Measurements from ENCODE around the gene FECH. TPM values are rescaled to one million over a fixed set of nuclear protein-coding genes. Genes with fewer than 3 reads are reported as not detected.

The FECH gene
- polyA plus RNA-seq, 1 donor (not counting 4 experiments of a cell fraction or from before 2014, with no cell fraction given) = 29.2 TPM

DNA sequence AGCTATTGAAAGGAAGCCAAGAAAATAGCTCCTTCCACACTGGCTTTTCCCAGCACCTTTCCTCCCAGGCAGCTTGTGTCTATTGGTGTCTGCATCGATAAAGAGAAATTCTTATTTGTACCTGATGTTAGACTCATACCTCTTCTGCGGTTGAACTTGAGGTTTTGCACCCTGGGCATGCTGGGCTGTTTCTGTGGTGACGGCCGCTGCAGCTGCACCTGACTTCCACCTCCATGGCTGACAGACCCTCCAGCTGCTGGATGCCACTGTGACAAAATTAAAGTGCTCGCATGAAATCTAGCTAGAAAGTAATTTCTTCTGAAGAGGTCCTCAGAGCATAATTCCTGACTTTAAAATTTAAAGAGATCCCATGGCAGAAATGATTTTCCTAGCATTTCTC lies 6.6 kb downstream of the FECH start:
- Histone ChIP-seq H3K4me1 (ENCODE audit: control insufficient read depth, extremely low read depth, insufficient read depth, low read length) (no peaks in the 10 kb centered on the region), H3K4me2 (ENCODE audit: control insufficient read depth, extremely low read depth, insufficient read depth, low read depth, low read length) (no peak overlapping the region), H3K36me3 (ENCODE audit: control insufficient read depth in 2 of 2, extremely low read depth in 1 of 2, insufficient read depth in 2 of 2, low read length in 2 of 2) (peaks cover 0 to 8% of the 10 kb centered on the region in 2 experiments), H3K9ac (ENCODE audit: control insufficient read depth, extremely low read depth, insufficient read depth, low read length) (no peak overlapping the region), H3K9me3 (ENCODE audit: control insufficient read depth, low read depth, low read length) (no peaks in the 10 kb centered on the region), H3K79me2 (ENCODE audit: control insufficient read depth, insufficient read depth, low read length) (no peaks in the 10 kb centered on the region), H3K9me1 (ENCODE audit: control insufficient read depth, extremely low read depth, insufficient read depth, low read length) (no peaks in the 10 kb centered on the region), H3K27ac (ENCODE audit: control insufficient read depth, insufficient read depth, low read length) (no peak overlapping the region), H3K4me3 (ENCODE audit: control insufficient read depth in 2 of 3, extremely low read depth in 1 of 3, insufficient read depth in 2 of 3, low read depth in 1 of 3, low read length in 3 of 3) (no peak overlapping the region), H4K20me1 (ENCODE audit: control insufficient read depth, extremely low read depth, insufficient read depth, low read length) (no peaks in the 10 kb centered on the region), H2AFZ (ENCODE audit: control insufficient read depth, low read length) (no peak overlapping the region), H3K27me3 (ENCODE audit: control insufficient read depth, extremely low read depth, insufficient read depth, low read length) (no peaks in the 10 kb centered on the region)
- FAIRE-seq (no peak), DNase-seq (ENCODE audit: low read depth, low spot score) (no peak)
- dilution Hi-C loops (cut with MboI; ENCODE audit: extremely low pct_ligation_motif_present, low sequenced_read_pairs) = no loop called here
- TF ChIP-seq, protein P1, sequence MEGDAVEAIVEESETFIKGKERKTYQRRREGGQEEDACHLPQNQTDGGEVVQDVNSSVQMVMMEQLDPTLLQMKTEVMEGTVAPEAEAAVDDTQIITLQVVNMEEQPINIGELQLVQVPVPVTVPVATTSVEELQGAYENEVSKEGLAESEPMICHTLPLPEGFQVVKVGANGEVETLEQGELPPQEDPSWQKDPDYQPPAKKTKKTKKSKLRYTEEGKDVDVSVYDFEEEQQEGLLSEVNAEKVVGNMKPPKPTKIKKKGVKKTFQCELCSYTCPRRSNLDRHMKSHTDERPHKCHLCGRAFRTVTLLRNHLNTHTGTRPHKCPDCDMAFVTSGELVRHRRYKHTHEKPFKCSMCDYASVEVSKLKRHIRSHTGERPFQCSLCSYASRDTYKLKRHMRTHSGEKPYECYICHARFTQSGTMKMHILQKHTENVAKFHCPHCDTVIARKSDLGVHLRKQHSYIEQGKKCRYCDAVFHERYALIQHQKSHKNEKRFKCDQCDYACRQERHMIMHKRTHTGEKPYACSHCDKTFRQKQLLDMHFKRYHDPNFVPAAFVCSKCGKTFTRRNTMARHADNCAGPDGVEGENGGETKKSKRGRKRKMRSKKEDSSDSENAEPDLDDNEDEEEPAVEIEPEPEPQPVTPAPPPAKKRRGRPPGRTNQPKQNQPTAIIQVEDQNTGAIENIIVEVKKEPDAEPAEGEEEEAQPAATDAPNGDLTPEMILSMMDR (optimal IDR thresholded peaks at IDR 0.05 in 1 of 3, IDR thresholded peaks at IDR 0.05 in 1 of 3, conservative IDR thresholded peaks at IDR 0.05 in 1 of 3; ENCODE audit: extremely low read depth in 1 of 3, insufficient read depth in 2 of 3, low read length in 3 of 3) = no peak
- no peak for TF ChIP-seq EZH2 (IDR thresholded peaks at IDR 0.05; ENCODE audit: low read length)

DNA sequence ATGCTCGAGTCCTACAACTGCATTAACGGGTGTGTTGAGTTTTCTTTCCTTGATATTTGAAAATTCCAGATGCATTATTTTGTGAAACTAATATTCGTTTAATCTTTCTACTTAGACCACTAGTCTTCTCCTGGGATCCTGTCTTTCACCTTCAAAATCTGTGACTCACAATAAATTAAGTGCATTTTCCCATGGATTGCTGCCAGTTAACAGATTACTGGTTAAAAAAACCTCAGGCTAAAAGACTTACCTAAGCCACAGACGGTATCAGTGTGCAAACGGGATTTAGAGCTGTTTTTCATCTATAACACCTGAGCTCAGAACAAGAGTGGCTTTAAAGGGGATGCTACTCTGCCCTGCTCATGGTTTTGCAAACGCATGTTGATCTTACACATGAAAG lies 10.2 kb downstream of the FECH start:
- no peak for TF ChIP-seq EZH2 (IDR thresholded peaks at IDR 0.05; ENCODE audit: low read length)
- TF ChIP-seq, protein P1 (optimal IDR thresholded peaks at IDR 0.05 in 1 of 3, IDR thresholded peaks at IDR 0.05 in 1 of 3, conservative IDR thresholded peaks at IDR 0.05 in 1 of 3; ENCODE audit: extremely low read depth in 1 of 3, insufficient read depth in 2 of 3, low read length in 3 of 3) = no peak
- no peak for FAIRE-seq
- H4K20me1 ChIP-seq (ENCODE audit: control insufficient read depth, extremely low read depth, insufficient read depth, low read length) = no peaks in the 10 kb centered on the region

More for the DNA sequence above, 10.2 kb downstream of the FECH start:
- Histone ChIP-seq H3K9me3 (ENCODE audit: control insufficient read depth, low read depth, low read length) (no peaks in the 10 kb centered on the region), H3K27ac (ENCODE audit: control insufficient read depth, insufficient read depth, low read length) (no peak overlapping the region), H3K9me1 (ENCODE audit: control insufficient read depth, extremely low read depth, insufficient read depth, low read length) (no peaks in the 10 kb centered on the region), H3K27me3 (ENCODE audit: control insufficient read depth, extremely low read depth, insufficient read depth, low read length) (no peaks in the 10 kb centered on the region), H3K36me3 (ENCODE audit: control insufficient read depth in 2 of 2, extremely low read depth in 1 of 2, insufficient read depth in 2 of 2, low read length in 2 of 2) (peaks cover 3 to 11% of the 10 kb centered on the region in 2 experiments), H3K4me3 (ENCODE audit: control insufficient read depth in 2 of 3, extremely low read depth in 1 of 3, insufficient read depth in 2 of 3, low read depth in 1 of 3, low read length in 3 of 3) (no peak overlapping the region), H2AFZ (ENCODE audit: control insufficient read depth, low read length) (no peak overlapping the region), H3K9ac (ENCODE audit: control insufficient read depth, extremely low read depth, insufficient read depth, low read length) (no peak overlapping the region), H3K79me2 (ENCODE audit: control insufficient read depth, insufficient read depth, low read length) (no peaks in the 10 kb centered on the region), H3K4me1 (ENCODE audit: control insufficient read depth, extremely low read depth, insufficient read depth, low read length) (no peaks in the 10 kb centered on the region), H3K4me2 (ENCODE audit: control insufficient read depth, extremely low read depth, insufficient read depth, low read depth, low read length) (no peak overlapping the region)
- dilution Hi-C loops (cut with MboI; ENCODE audit: extremely low pct_ligation_motif_present, low sequenced_read_pairs) = no loop called here
- no peak for DNase-seq (ENCODE audit: low read depth, low spot score)
